K562 (cell line): ENCODE data around the gene BCL10. TPM values are rescaled to one million over a fixed set of nuclear protein-coding genes. Genes with fewer than 3 reads are reported as not detected.

Experiments
- CBFB ChIP-seq: sonication (generic); formaldehyde crosslinking; IDR thresholded peaks from 2 replicates; pipeline ENCODE4 v1.4.0; 2020; ENCODE audit warnings: mild to moderate bottlenecking, missing genetic modification reagents
- CCAR2 ChIP-seq: fragments of 200-400 bp; formaldehyde crosslinking; IDR thresholded peaks from 2 replicates; pipeline ENCODE4 v1.6.1; 2017; ENCODE audit warnings: mild to moderate bottlenecking, low read depth, low read length
- CTBP1 ChIP-seq: fragments of 450-650 bp; IDR thresholded peaks from 2 replicates; pipeline ENCODE4 v1.6.1; 2016; ENCODE audit warnings: borderline replicate concordance
- EHMT2 ChIP-seq: fragments of 450-650 bp; IDR thresholded peaks from 2 replicates; pipeline ENCODE4 v1.6.1; 2018; ENCODE audit warnings: antibody characterized with exemption
- HOXB6 ChIP-seq: fragments of 250-450 bp; sonication (Bioruptor Pico); IDR thresholded peaks from 2 replicates; pipeline ENCODE4 v1.5.1; 2022; ENCODE audit warnings: mild to moderate bottlenecking, borderline replicate concordance
- NFATC3 ChIP-seq: fragments of 450-650 bp; IDR thresholded peaks from 2 replicates; pipeline ENCODE4 v1.6.1; 2017; ENCODE audit warnings: mild to moderate bottlenecking
- NFE2L1 ChIP-seq: fragments of 450-650 bp; IDR thresholded peaks from 2 replicates; pipeline ENCODE4 v1.6.1; 2016; ENCODE audit warnings: missing genetic modification characterization, low read depth, mild to moderate bottlenecking, missing compliant biosample characterization, moderate library complexity, borderline replicate concordance
- NFIX ChIP-seq: fragments of 250-450 bp; sonication (Bioruptor Pico); IDR thresholded peaks from 2 replicates; pipeline ENCODE4 v1.4.0; 2020; ENCODE audit warnings: low read depth, mild to moderate bottlenecking, moderate library complexity
- POLR2G ChIP-seq: fragments of 200-400 bp; formaldehyde crosslinking; IDR thresholded peaks from 2 replicates; pipeline ENCODE4 v1.6.1; 2017; ENCODE audit warnings: low read depth, mild to moderate bottlenecking, antibody characterized with exemption, low read length, moderate library complexity
- SAFB ChIP-seq: fragments of 200-400 bp; formaldehyde crosslinking; IDR thresholded peaks from 2 replicates; pipeline ENCODE4 v1.6.1; 2017; ENCODE audit warnings: low read depth, low read length, borderline replicate concordance
- SRSF7 ChIP-seq: fragments of 200-400 bp; formaldehyde crosslinking; optimal IDR thresholded peaks from 2 replicates; pipeline ENCODE3; 2017; ENCODE audit warnings: mild to moderate bottlenecking, low read depth, low read length
- STAT5A ChIP-seq: IDR thresholded peaks from 2 replicates; pipeline ENCODE4 v1.6.1; 2012; ENCODE audit warnings: low read length, inconsistent platforms, borderline replicate concordance
- ZNF184 ChIP-seq: sonication (generic); formaldehyde crosslinking; IDR thresholded peaks from 2 replicates; pipeline ENCODE4 v1.5.0; 2020; ENCODE audit warnings: missing genetic modification reagents
- ZNF274 ChIP-seq: IDR thresholded peaks from 2 replicates; pipeline ENCODE4 v1.6.1; 2011; ENCODE audit warnings: low read depth, mild to moderate bottlenecking, low read length, moderate library complexity, borderline replicate concordance
- ZNF436 ChIP-seq: fragments of 250-450, 450-650 bp; sonication (Bioruptor Pico); formaldehyde crosslinking; IDR thresholded peaks from 2 replicates; pipeline ENCODE4 v1.7.0; 2020; ENCODE audit warnings: mild to moderate bottlenecking
- ZNF584 ChIP-seq: fragments of 200-800 bp; sonication (Bioruptor generic); IDR thresholded peaks from 2 replicates; pipeline ENCODE4 v1.6.1; 2016; ENCODE audit warnings: low read depth, mild to moderate bottlenecking, missing genetic modification characterization, missing compliant biosample characterization
- polyA plus RNA-seq, 8 experiments: library from polyadenylated mRNA; depleted of rRNA in 4 of 8; stranded (reverse) in 5 of 8; unstranded in 3 of 8; fragments of >200 nt; fragmentation: Nextera tagmentation in 2 of 8; fragmentation: Illumina TruSeq in 1 of 8; extraction: Ambion mirVana in 2 of 8; extraction: Trizol in 1 of 8; gene quantifications; 2 replicates each; pipeline versions ENCODE4 v1.2.1 to v1.2.3, GENCODE V29; 2011 to 2014; ENCODE audit warnings: inconsistent platforms in 1 of 8, missing spikeins in 1 of 8
- total RNA-seq, 7 experiments: library from RNA; depleted of rRNA in 6 of 7; stranded (reverse); fragments of >200 nt in 6 of 7; fragmentation: Illumina TruSeq in 2 of 7; extraction: Trizol in 2 of 7; gene quantifications; 2 replicates each; pipeline versions ENCODE4 v1.2.1 to v1.2.3, GENCODE V29; 2011 to 2021; ENCODE audit warnings: low replicate concordance in 1 of 7
- TF ChIP-seq, protein P1 (sequence below): sonication (generic); formaldehyde crosslinking; IDR thresholded peaks from 2 replicates; pipeline ENCODE4 v1.8.0; 2022; ENCODE audit warnings: mild to moderate bottlenecking, missing genetic modification reagents
- TF ChIP-seq, protein P2 (sequence below): fragments of 450-650 bp; IDR thresholded peaks from 2 replicates; pipeline ENCODE4 v1.6.1; 2017; ENCODE audit warnings: antibody characterized with exemption, mild to moderate bottlenecking
- TF ChIP-seq, protein P3 (sequence below): fragments of 250-450 bp; sonication (Bioruptor Pico); IDR thresholded peaks from 2 replicates; pipeline ENCODE4 v1.4.0; 2020; ENCODE audit warnings: mild to moderate bottlenecking, moderate library complexity, borderline replicate concordance
- TF ChIP-seq, protein P4 (sequence below): fragments of 450-650 bp; IDR thresholded peaks from 2 replicates; pipeline ENCODE4 v1.6.1; 2016; ENCODE audit warnings: missing biosample characterization, missing genetic modification characterization

The BCL10 gene
- total and polyA plus RNA-seq, 9 of the 15 experiments (the other 6 are each of a cell fraction or from before 2014, with no cell fraction given) = 8.0 to 19.4 (median 12.3) TPM

DNA sequence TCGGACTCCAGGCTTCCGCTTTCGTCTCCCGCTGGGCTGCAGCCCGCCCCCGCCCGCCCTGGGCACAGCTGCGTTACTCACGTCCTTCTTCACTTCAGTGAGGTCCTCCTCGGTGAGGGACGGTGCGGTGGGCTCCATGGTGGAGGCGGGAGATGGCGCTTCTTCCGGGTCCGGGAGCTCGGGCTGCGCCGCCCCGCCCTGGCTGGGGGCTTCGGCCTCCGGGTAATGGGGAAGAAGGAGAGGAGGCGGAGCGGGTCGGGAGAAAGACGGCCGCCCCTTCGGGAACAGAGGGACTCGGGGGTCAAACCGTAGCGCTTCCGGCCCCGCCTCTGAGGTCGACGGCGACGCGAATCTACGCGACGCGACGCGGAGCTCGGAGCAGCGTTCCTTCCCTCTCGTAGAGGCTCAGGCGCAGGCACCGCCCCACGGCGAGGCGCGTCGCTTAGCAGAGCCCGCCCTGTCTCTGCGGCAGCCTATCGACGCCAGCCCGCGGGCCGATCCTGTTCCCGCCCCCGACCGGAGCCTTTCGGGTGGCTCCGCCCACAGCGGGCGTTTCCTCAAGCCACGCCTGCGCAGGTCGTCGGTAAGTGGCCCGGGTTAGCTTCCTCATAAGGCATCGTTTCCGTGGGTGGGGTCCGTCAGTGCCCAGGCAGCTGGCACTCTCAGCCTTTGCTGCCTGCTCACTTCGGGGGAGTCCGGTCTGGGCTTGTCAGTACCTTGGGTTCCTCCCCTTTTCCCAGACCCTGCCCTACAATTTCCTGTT lies at the start of gene BCL10 (continued):
- TF ChIP-seq CBFB (CRISPR knock-in tag) (0 out of 2 replicates have a peak, but pooled peaks have one; percentile 35), CCAR2 (no peak), ZNF184 (CRISPR knock-in tag) (no peak), NFE2L1 (tag) (no peak), EHMT2 (no peak), NFATC3 (no peak), ZNF274 (no peak), SAFB (no peak), STAT5A (no peak), SRSF7 (no peak), ZNF584 (no peak), POLR2G (peak; percentile 95), HOXB6 (CRISPR knock-in tag) (no peak), CTBP1 (peak; percentile 73; the same call in 1 of the 2 replicates), NFIX (CRISPR knock-in tag) (no peak), ZNF436 (CRISPR knock-in tag) (no peak)
- TF ChIP-seq, protein P1, sequence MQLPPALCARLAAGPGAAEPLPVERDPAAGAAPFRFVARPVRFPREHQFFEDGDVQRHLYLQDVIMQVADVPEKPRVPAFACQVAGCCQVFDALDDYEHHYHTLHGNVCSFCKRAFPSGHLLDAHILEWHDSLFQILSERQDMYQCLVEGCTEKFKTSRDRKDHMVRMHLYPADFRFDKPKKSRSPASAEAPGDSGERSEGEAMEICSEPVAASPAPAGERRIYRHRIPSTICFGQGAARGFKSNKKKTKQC (CRISPR knock-in tag) = peak; percentile 69
- TF ChIP-seq, protein P2, sequence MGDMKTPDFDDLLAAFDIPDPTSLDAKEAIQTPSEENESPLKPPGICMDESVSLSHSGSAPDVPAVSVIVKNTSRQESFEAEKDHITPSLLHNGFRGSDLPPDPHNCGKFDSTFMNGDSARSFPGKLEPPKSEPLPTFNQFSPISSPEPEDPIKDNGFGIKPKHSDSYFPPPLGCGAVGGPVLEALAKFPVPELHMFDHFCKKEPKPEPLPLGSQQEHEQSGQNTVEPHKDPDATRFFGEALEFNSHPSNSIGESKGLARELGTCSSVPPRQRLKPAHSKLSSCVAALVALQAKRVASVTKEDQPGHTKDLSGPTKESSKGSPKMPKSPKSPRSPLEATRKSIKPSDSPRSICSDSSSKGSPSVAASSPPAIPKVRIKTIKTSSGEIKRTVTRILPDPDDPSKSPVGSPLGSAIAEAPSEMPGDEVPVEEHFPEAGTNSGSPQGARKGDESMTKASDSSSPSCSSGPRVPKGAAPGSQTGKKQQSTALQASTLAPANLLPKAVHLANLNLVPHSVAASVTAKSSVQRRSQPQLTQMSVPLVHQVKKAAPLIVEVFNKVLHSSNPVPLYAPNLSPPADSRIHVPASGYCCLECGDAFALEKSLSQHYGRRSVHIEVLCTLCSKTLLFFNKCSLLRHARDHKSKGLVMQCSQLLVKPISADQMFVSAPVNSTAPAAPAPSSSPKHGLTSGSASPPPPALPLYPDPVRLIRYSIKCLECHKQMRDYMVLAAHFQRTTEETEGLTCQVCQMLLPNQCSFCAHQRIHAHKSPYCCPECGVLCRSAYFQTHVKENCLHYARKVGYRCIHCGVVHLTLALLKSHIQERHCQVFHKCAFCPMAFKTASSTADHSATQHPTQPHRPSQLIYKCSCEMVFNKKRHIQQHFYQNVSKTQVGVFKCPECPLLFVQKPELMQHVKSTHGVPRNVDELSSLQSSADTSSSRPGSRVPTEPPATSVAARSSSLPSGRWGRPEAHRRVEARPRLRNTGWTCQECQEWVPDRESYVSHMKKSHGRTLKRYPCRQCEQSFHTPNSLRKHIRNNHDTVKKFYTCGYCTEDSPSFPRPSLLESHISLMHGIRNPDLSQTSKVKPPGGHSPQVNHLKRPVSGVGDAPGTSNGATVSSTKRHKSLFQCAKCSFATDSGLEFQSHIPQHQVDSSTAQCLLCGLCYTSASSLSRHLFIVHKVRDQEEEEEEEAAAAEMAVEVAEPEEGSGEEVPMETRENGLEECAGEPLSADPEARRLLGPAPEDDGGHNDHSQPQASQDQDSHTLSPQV = no peak
- TF ChIP-seq, protein P3, sequence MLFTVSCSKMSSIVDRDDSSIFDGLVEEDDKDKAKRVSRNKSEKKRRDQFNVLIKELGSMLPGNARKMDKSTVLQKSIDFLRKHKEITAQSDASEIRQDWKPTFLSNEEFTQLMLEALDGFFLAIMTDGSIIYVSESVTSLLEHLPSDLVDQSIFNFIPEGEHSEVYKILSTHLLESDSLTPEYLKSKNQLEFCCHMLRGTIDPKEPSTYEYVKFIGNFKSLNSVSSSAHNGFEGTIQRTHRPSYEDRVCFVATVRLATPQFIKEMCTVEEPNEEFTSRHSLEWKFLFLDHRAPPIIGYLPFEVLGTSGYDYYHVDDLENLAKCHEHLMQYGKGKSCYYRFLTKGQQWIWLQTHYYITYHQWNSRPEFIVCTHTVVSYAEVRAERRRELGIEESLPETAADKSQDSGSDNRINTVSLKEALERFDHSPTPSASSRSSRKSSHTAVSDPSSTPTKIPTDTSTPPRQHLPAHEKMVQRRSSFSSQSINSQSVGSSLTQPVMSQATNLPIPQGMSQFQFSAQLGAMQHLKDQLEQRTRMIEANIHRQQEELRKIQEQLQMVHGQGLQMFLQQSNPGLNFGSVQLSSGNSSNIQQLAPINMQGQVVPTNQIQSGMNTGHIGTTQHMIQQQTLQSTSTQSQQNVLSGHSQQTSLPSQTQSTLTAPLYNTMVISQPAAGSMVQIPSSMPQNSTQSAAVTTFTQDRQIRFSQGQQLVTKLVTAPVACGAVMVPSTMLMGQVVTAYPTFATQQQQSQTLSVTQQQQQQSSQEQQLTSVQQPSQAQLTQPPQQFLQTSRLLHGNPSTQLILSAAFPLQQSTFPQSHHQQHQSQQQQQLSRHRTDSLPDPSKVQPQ (CRISPR knock-in tag) = no peak
- TF ChIP-seq, protein P4, sequence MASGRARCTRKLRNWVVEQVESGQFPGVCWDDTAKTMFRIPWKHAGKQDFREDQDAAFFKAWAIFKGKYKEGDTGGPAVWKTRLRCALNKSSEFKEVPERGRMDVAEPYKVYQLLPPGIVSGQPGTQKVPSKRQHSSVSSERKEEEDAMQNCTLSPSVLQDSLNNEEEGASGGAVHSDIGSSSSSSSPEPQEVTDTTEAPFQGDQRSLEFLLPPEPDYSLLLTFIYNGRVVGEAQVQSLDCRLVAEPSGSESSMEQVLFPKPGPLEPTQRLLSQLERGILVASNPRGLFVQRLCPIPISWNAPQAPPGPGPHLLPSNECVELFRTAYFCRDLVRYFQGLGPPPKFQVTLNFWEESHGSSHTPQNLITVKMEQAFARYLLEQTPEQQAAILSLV (tag) = no peak
